HepG2 (cell line): ENCODE results near the gene BRD1. TPM values are rescaled to one million over a fixed set of nuclear protein-coding genes. Genes with fewer than 3 reads are reported as not detected.

Experiments used
- DR1 ChIP-seq: sonication (generic); formaldehyde crosslinking; IDR thresholded peaks from 2 replicates; pipeline ENCODE4 v1.8.0; 2021; ENCODE audit warnings: mild to moderate bottlenecking, missing genetic modification reagents, inconsistent platforms
- ERF ChIP-seq: IDR thresholded peaks from 2 replicates; pipeline ENCODE4 v1.6.1; 2018; ENCODE audit warnings: missing biosample characterization, missing genetic modification reagents
- KAT7 ChIP-seq: IDR thresholded peaks from 2 replicates; pipeline ENCODE4 v1.6.1; 2018; ENCODE audit warnings: borderline replicate concordance, missing compliant biosample characterization
- KDM2A ChIP-seq: sonication (generic); formaldehyde crosslinking; IDR thresholded peaks from 2 replicates; pipeline ENCODE4 v1.4.0; 2020; ENCODE audit warnings: low read depth, missing genetic modification reagents, borderline replicate concordance
- KDM6A ChIP-seq: IDR thresholded peaks from 2 replicates; pipeline ENCODE4 v1.6.1; 2016; ENCODE audit warnings: low read depth
- KLF15 ChIP-seq: sonication (generic); formaldehyde crosslinking; IDR thresholded peaks from 2 replicates; pipeline ENCODE4 v1.8.1; 2023; ENCODE audit warnings: borderline replicate concordance, mild to moderate bottlenecking, inconsistent platforms, missing genetic modification reagents, mixed read lengths
- KLF6 ChIP-seq: IDR thresholded peaks from 2 replicates; pipeline ENCODE4 v1.8.0; 2016; ENCODE audit warnings: missing biosample characterization, missing genetic modification reagents
- MAF1 ChIP-seq: sonication (generic); formaldehyde crosslinking; IDR thresholded peaks from 2 replicates; pipeline ENCODE4 v1.5.0; 2020; ENCODE audit warnings: missing genetic modification reagents, borderline replicate concordance
- MIER2 ChIP-seq: IDR thresholded peaks from 2 replicates; pipeline ENCODE4 v1.6.1; 2016; ENCODE audit warnings: missing biosample characterization, missing genetic modification reagents
- MTF1 ChIP-seq: sonication (generic); formaldehyde crosslinking; IDR thresholded peaks from 2 replicates; pipeline ENCODE4 v1.5.0; 2020; ENCODE audit warnings: missing genetic modification reagents
- MXD4 ChIP-seq: IDR thresholded peaks from 2 replicates; pipeline ENCODE4 v1.6.1; 2016; ENCODE audit warnings: mild to moderate bottlenecking, missing biosample characterization, missing genetic modification reagents
- NBN ChIP-seq: fragments of 450-650 bp; conservative IDR thresholded peaks from 2 replicates; pipeline ENCODE4 v1.6.1; 2017
- NFKB2 ChIP-seq: sonication (generic); formaldehyde crosslinking; IDR thresholded peaks from 2 replicates; pipeline ENCODE4 v1.4.0; 2020; ENCODE audit warnings: missing genetic modification reagents, borderline replicate concordance
- NR2F1 ChIP-seq, 2 experiments: fragments of 450-650 bp in 1 of 2; formaldehyde crosslinking in 1 of 2; IDR thresholded peaks; 2 replicates each; pipeline versions ENCODE4 v1.5.0 to v1.6.1; 2016 to 2020; ENCODE audit warnings: mild to moderate bottlenecking in 1 of 2, missing compliant biosample characterization in 1 of 2, missing genetic modification reagents in 1 of 2, moderate library complexity in 1 of 2
- REPIN1 ChIP-seq: sonication (generic); formaldehyde crosslinking; IDR thresholded peaks from 2 replicates; pipeline ENCODE4 v1.8.0; 2022; ENCODE audit warnings: missing genetic modification reagents, low read depth, mild to moderate bottlenecking, borderline replicate concordance
- RXRA ChIP-seq: sonication (generic); formaldehyde crosslinking; IDR thresholded peaks from 2 replicates; pipeline ENCODE4 v1.5.1; 2020; ENCODE audit warnings: missing genetic modification reagents
- SP5 ChIP-seq: IDR thresholded peaks from 2 replicates; pipeline ENCODE4 v1.6.1; 2016; ENCODE audit warnings: low read depth, borderline replicate concordance
- U2AF2 ChIP-seq: fragments of 200-400 bp; formaldehyde crosslinking; IDR thresholded peaks from 2 replicates; pipeline ENCODE4 v1.6.1; 2017; ENCODE audit warnings: low read depth, mild to moderate bottlenecking, low read length
- ZBTB7B ChIP-seq: sonication (generic); formaldehyde crosslinking; IDR thresholded peaks from 2 replicates; pipeline ENCODE4 v1.4.0; 2020; ENCODE audit warnings: missing genetic modification reagents
- ZFX ChIP-seq: sonication (generic); formaldehyde crosslinking; IDR thresholded peaks from 2 replicates; pipeline ENCODE4 v1.4.0; 2020; ENCODE audit warnings: mild to moderate bottlenecking, low read depth, missing genetic modification reagents, moderate library complexity
- ZIK1 ChIP-seq: sonication (generic); formaldehyde crosslinking; IDR thresholded peaks from 2 replicates; pipeline ENCODE4 v1.5.0; 2020; ENCODE audit warnings: mild to moderate bottlenecking, low read depth, missing genetic modification reagents, borderline replicate concordance
- ZNF333 ChIP-seq: sonication (generic); formaldehyde crosslinking; IDR thresholded peaks from 2 replicates; pipeline ENCODE4 v1.4.0; 2020; ENCODE audit warnings: mild to moderate bottlenecking, missing genetic modification reagents, borderline replicate concordance
- ZNF543 ChIP-seq: sonication (generic); formaldehyde crosslinking; IDR thresholded peaks from 2 replicates; pipeline ENCODE4 v1.4.0; 2020; ENCODE audit warnings: mild to moderate bottlenecking, missing genetic modification reagents
- ZNF678 ChIP-seq: sonication (generic); formaldehyde crosslinking; IDR thresholded peaks from 2 replicates; pipeline ENCODE4 v1.4.0; 2020; ENCODE audit warnings: mild to moderate bottlenecking, missing genetic modification reagents
- ZNF761 ChIP-seq: sonication (generic); formaldehyde crosslinking; conservative IDR thresholded peaks from 2 replicates; pipeline ENCODE4 v1.4.0; 2020; ENCODE audit warnings: mild to moderate bottlenecking, missing genetic modification reagents
- ZNF768 ChIP-seq: sonication (generic); formaldehyde crosslinking; IDR thresholded peaks from 2 replicates; pipeline ENCODE4 v1.4.0; 2020; ENCODE audit warnings: missing genetic modification reagents
- ZNF782 ChIP-seq: sonication (generic); formaldehyde crosslinking; IDR thresholded peaks from 2 replicates; pipeline ENCODE4 v1.4.0; 2020; ENCODE audit warnings: missing genetic modification reagents, mild to moderate bottlenecking, borderline replicate concordance
- ZNF83 ChIP-seq: sonication (generic); formaldehyde crosslinking; IDR thresholded peaks from 2 replicates; pipeline ENCODE4 v1.4.0; 2020; ENCODE audit warnings: missing genetic modification reagents, mild to moderate bottlenecking, borderline replicate concordance
- ZSCAN29 ChIP-seq: sonication (generic); formaldehyde crosslinking; conservative IDR thresholded peaks from 2 replicates; pipeline ENCODE4 v1.4.0; 2020; ENCODE audit warnings: mild to moderate bottlenecking, missing genetic modification reagents
- polyA plus RNA-seq, 8 experiments: library from polyadenylated mRNA; depleted of rRNA in 3 of 8; stranded (reverse) in 7 of 8; unstranded in 1 of 8; fragments of >200 nt; fragmentation: Illumina TruSeq in 4 of 8; extraction: Trizol in 4 of 8; gene quantifications; 2 replicates each; pipeline versions ENCODE4 v1.2.1 to v1.2.3, GENCODE V29; 2011 to 2016; ENCODE audit warnings: low read depth in 4 of 8, missing spikeins in 1 of 8, mixed read lengths in 1 of 8; ENCODE audit not compliant: insufficient read depth in 1 of 8
- total RNA-seq, 5 experiments: library from RNA; depleted of rRNA; stranded (reverse); fragments of >200 nt; fragmentation: Illumina TruSeq; extraction: Trizol; gene quantifications; 2 replicates each; pipeline ENCODE4 v1.2.3, GENCODE V29; 2016; ENCODE audit warnings: low read depth in 1 of 5
- TF ChIP-seq, protein P1 (sequence below): IDR thresholded peaks from 2 replicates; pipeline ENCODE4 v1.6.1; 2012; ENCODE audit warnings: inconsistent platforms
- TF ChIP-seq, protein P2 (sequence below): sonication (generic); IDR thresholded peaks from 2 replicates; pipeline ENCODE4 v1.6.1; 2016; ENCODE audit warnings: low read depth, borderline replicate concordance

The BRD1 gene
- total and polyA plus RNA-seq, 2 of the 13 experiments (the other 11 are each of a cell fraction or from before 2014, with no cell fraction given) = 5.1 to 12.0 TPM

DNA sequence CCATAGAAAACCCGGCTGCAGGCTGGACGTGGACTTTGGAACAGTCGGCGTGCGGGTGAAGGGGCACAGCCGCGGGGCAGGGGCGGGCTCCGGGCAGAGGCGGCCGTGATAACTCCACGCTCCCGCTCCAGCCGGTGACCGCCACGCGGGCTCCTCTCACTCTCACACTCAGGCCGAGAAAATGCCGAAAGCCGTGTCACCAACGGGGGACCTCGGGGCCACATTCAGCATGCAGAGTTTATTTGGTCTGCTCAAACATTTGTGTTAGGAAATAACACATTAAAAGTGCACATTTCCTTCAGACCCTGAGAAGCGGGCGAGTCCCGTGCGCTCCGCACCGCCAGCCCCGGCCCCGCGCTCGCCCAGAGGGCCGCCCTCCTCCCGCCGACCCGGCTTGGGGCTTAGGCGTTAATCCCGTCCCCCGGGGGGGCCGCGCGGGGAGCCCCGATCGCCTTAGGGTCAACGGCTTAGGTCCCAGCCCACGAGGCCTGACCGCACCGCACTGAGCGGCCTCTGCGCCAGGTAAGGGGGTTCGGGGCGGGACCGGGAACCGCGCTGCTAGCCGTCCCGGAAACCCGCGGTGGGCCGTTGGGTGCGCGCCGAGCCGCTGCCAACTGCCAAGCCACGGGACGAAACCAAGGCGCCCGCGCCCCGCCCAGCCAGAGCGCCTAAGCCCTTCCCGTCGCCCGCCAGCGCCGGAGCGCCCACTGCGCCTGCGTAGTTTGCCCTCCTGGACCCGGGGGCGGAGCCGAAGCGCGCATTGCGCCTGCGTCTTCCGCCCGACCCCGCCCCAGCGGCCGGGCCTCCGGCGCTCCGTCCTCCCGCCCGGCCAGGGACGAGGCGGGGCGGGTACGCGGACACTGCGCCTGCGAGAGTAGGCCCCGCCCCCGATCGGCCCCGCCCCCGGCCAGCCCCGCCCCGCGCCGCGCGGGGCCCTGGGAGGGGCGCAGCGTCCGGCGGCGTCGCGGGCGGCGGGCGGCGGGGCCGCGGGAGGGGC, 25.5 kb upstream of the BRD1 start, which contains the start of gene ZBED4 (continued):
- TF ChIP-seq U2AF2 (no peak), KLF15 (no peak), ZSCAN29 (CRISPR knock-in tag) (0 out of 2 replicates have a peak, but pooled peaks have one; percentile 21), REPIN1 (CRISPR knock-in tag) (peak; percentile 71; the same call in 1 of the 2 replicates), RXRA (peak; percentile 48; the same call in 1 of the 2 replicates), MTF1 (CRISPR knock-in tag) (no peak), ERF (CRISPR knock-in tag) (peak; percentile 52; the same call in 1 of the 2 replicates), MIER2 (no peak), DR1 (CRISPR knock-in tag) (peak; percentile 16; the same call in 1 of the 2 replicates), KDM2A (CRISPR knock-in tag) (peak; percentile 90), NFKB2 (CRISPR knock-in tag) (0 out of 2 replicates have a peak, but pooled peaks have one; percentile 55), NR2F1 (CRISPR knock-in tag; IDR thresholded peaks at IDR 0.05) (no peak), KDM6A (CRISPR knock-in tag) (no peak), ZNF782 (0 out of 2 replicates have a peak, but pooled peaks have one; percentile 75), ZNF768 (CRISPR knock-in tag) (peak; percentile 56), SP5 (CRISPR knock-in tag) (0 out of 2 replicates have a peak, but pooled peaks have one; percentile 27), ZIK1 (CRISPR knock-in tag) (0 out of 2 replicates have a peak, but pooled peaks have one; percentile 44), ZNF678 (peak; percentile 56; the same call in 1 of the 2 replicates), MXD4 (CRISPR knock-in tag) (peak; percentile 69), ZNF543 (peak; percentile 52; the same call in 1 of the 2 replicates), ZNF83 (CRISPR knock-in tag) (no peak), ZNF333 (CRISPR knock-in tag) (no peak; the same call in 1 of the 2 replicates), ZNF761 (peak; percentile 69; the same call in 1 of the 2 replicates), NBN (no peak), KLF6 (CRISPR knock-in tag) (peak; percentile 67; the same call in 1 of the 2 replicates), ZBTB7B (peak; percentile 80), ZFX (CRISPR knock-in tag) (peak; percentile 86), MAF1 (CRISPR knock-in tag) (no peak), KAT7 (CRISPR knock-in tag) (no peak; the same call in 1 of the 2 replicates)
- TF ChIP-seq, protein P1, sequence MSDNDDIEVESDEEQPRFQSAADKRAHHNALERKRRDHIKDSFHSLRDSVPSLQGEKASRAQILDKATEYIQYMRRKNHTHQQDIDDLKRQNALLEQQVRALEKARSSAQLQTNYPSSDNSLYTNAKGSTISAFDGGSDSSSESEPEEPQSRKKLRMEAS = peak; percentile 63
- TF ChIP-seq, protein P2, sequence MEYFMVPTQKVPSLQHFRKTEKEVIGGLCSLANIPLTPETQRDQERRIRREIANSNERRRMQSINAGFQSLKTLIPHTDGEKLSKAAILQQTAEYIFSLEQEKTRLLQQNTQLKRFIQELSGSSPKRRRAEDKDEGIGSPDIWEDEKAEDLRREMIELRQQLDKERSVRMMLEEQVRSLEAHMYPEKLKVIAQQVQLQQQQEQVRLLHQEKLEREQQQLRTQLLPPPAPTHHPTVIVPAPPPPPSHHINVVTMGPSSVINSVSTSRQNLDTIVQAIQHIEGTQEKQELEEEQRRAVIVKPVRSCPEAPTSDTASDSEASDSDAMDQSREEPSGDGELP = no peak
